Mesothelial cell of epicardium (in vitro differentiated cells): ENCODE data around the gene NAGPA. TPM values are rescaled to one million over a fixed set of nuclear protein-coding genes. Genes with fewer than 3 reads are reported as not detected.

Source experiments
- DNase-seq, 2 experiments: peaks; one replicate each; pipeline ENCODE4 v3.0.0; 2021; ENCODE audit warnings: low spot score in 2 of 2; ENCODE audit not compliant: unreplicated experiment in 2 of 2
- H3K27ac Mint-ChIP-seq: 2 replicates; pipeline ENCODE4 v1.8.0; 2021; ENCODE audit warnings: mixed read lengths
- H3K27me3 Mint-ChIP-seq: 2 replicates; pipeline ENCODE4 v1.8.0; 2021; ENCODE audit warnings: low read depth, mixed read lengths
- H3K36me3 Mint-ChIP-seq: 2 replicates; pipeline ENCODE4 v1.8.0; 2021; ENCODE audit warnings: mixed read lengths
- H3K4me1 Mint-ChIP-seq: 2 replicates; pipeline ENCODE4 v1.8.0; 2021; ENCODE audit warnings: mixed read lengths
- H3K4me3 Mint-ChIP-seq: 2 replicates; pipeline ENCODE4 v1.8.0; 2021; ENCODE audit warnings: mild to moderate bottlenecking, moderate library complexity, mixed read lengths
- H3K9me3 Mint-ChIP-seq: 2 replicates; pipeline ENCODE4 v1.8.0; 2021; ENCODE audit warnings: mixed read lengths
- total RNA-seq: library from RNA; stranded (reverse); gene quantifications from 3 replicates; pipeline ENCODE4 v1.2.1, GENCODE V29; 2021
- TF ChIP-seq, protein P1 (sequence below): fragments of 200-600 bp; sonication (generic); IDR thresholded peaks from one replicate; pipeline ENCODE4 v1.5.0; 2021; ENCODE audit warnings: antibody characterized with exemption; ENCODE audit not compliant: unreplicated experiment

Gene NAGPA
- total RNA-seq, 1 donor from 2014 or later = 12.6 TPM

DNA sequence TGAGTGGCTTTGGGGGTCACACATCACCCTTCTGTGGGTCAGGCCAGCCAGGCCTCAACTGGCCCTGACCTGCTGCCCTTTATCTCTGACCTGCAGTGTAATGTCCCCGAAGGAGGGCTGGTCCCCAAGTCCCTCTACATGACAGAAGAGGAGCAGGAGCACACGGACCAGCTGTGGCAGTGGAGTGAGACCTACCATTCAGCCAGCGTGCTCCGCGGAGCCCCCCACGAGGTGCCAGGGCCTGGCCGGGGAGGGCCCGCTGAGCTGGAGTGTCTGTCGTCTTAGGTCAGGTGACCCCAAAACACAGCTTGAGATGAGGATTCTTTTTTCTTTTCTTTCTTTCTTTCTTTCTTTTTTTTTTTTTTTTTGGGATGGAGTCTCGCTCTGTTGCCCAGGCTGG, 26.5 kb downstream of the NAGPA start:
- H3K4me3 Mint-ChIP-seq = no peak overlapping the region
- peaks cover 28% of the 10 kb centered on the region for H3K27me3 Mint-ChIP-seq
- H3K4me1 Mint-ChIP-seq = no peaks in the 10 kb centered on the region
- no peak for DNase-seq
- no peaks in the 10 kb centered on the region for H3K9me3 Mint-ChIP-seq
- H3K36me3 Mint-ChIP-seq = no peaks in the 10 kb centered on the region
- no peak overlapping the region for H3K27ac Mint-ChIP-seq
- TF ChIP-seq, protein P1, sequence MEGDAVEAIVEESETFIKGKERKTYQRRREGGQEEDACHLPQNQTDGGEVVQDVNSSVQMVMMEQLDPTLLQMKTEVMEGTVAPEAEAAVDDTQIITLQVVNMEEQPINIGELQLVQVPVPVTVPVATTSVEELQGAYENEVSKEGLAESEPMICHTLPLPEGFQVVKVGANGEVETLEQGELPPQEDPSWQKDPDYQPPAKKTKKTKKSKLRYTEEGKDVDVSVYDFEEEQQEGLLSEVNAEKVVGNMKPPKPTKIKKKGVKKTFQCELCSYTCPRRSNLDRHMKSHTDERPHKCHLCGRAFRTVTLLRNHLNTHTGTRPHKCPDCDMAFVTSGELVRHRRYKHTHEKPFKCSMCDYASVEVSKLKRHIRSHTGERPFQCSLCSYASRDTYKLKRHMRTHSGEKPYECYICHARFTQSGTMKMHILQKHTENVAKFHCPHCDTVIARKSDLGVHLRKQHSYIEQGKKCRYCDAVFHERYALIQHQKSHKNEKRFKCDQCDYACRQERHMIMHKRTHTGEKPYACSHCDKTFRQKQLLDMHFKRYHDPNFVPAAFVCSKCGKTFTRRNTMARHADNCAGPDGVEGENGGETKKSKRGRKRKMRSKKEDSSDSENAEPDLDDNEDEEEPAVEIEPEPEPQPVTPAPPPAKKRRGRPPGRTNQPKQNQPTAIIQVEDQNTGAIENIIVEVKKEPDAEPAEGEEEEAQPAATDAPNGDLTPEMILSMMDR = no peak

DNA sequence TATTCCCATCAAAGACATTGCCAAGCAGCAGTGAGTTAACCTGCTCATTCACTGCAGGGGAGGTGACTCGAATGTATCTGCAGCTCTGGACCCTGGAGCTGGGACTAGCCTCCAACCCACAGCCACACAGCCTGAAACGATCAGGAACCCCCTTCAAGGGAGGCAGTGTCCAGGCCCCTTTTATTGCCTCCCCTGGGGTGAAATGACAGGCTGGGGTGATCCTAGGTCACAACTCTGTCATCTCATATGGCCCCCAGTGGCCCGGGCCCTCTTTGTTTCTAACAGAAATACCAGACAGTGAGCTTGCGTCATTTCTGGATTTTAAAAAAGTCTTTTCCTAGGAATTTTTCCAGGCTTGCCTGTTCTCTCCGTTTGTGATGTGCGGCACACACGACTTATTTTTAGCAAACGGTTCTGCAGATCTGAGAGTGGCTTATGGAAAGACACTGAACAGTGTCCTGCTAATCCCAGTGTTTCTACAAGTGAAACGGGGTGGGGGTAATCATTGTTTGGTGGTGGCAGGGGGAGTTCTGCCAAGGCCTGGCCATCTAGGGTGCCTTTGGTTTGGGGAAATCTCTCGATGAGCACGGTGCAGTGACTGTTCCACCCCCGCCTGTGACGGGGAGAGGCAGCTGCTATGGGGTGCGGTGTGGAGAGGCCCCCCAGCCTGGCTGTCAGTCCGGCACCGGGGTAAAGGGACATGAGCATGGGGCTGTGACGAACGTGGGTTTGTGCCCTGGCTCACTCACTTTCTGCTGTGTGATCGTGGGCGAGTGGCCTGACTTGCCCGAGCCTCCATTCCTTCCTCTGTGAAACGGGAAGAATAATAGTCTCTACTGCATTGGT, 27.2 kb downstream of the NAGPA start:
- DNase-seq = no peak
- no peaks in the 10 kb centered on the region for H3K36me3 Mint-ChIP-seq
- no peaks in the 10 kb centered on the region for H3K9me3 Mint-ChIP-seq
- H3K27ac Mint-ChIP-seq = no peak overlapping the region
- no peak overlapping the region for H3K4me3 Mint-ChIP-seq
- no peaks in the 10 kb centered on the region for H3K4me1 Mint-ChIP-seq
- peaks cover 22% of the 10 kb centered on the region for H3K27me3 Mint-ChIP-seq
- TF ChIP-seq, protein P1 = no peak

DNA sequence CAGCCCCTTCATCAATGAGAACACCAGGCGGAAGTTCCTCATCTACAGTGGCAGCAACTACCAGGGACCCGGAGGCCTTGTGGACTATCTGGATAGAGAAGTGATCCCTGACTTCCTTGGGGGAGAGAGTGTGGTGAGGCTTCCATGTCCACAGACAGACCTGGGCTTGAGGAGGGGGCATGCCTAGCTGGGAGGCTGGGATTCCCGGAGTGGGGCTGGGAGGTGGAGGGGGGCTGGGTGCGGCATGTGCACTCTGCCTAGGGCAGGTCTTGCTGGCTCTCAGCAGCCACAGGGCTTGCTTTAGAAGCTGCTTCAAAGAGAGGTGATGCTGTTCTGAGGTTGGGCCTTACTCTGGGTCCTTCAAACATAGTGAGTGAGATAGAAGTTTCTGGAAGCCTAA, 27.8 kb downstream of the NAGPA start:
- TF ChIP-seq, protein P1 = no peak
- Mint-ChIP-seq H3K4me1 (no peaks in the 10 kb centered on the region), H3K9me3 (no peaks in the 10 kb centered on the region), H3K4me3 (no peak overlapping the region), H3K27ac (no peak overlapping the region), H3K27me3 (peaks cover 20% of the 10 kb centered on the region), H3K36me3 (no peaks in the 10 kb centered on the region)
- DNase-seq = no peak

DNA sequence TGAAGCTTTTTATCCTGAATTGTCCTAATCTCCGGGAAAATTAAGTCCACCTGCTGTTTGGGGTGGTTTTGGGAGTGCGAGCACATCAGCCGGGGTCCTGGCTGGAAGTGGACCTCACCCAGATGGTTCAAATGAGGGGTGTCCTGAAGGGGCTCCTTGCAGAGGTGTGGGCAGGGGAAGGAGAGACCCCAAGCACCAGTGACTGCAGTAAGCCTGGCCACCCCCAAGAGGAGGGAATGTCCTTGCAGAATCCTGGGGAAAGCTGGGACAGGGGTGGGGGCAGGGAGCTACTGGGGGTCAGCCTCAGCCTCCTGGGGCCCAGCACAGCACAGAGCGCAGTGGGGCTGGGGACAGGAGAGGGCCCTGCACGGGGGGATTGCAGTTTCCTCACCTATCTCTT, 29.4 kb downstream of the NAGPA start:
- Mint-ChIP-seq H3K27ac (no peak overlapping the region), H3K4me3 (no peak overlapping the region)
- no peak for DNase-seq

DNA sequence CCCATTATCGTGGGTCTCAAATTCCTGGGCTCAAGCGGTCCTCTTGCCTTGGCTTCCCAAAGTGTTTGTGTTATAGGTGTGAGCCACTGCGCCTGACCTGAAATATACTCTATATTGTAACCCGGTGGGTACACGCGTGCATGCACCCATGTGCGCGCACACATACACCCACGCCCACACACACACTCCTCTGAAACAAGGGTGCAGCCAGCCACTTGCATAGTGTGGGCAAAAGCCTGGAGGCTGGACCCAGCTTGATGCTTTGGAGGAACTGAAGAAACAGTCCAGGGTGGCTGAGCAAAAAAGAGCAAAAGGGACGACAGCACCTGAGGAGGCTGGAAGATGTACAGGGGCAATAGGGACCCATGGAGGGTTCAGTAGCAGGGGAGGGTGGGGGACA, 29.9 kb downstream of the NAGPA start:
- Mint-ChIP-seq H3K36me3 (no peaks in the 10 kb centered on the region), H3K27ac (no peak overlapping the region), H3K27me3 (peaks cover 5% of the 10 kb centered on the region), H3K4me3 (no peak overlapping the region), H3K4me1 (no peaks in the 10 kb centered on the region), H3K9me3 (no peaks in the 10 kb centered on the region)
- DNase-seq = no peak
- TF ChIP-seq, protein P1 = no peak

More for the DNA sequence above, 29.4 kb downstream of the NAGPA start:
- TF ChIP-seq, protein P1 = no peak
- no peaks in the 10 kb centered on the region for H3K4me1 Mint-ChIP-seq
- no peaks in the 10 kb centered on the region for H3K36me3 Mint-ChIP-seq
- peaks cover 9% of the 10 kb centered on the region for H3K27me3 Mint-ChIP-seq
- no peaks in the 10 kb centered on the region for H3K9me3 Mint-ChIP-seq
